A204.1 (cell line): Measurements from ENCODE around the gene CWC27.

Experiments used
- FAIRE-seq: peaks from 2 replicates; lab custom pipeline; 2012; peaks lifted over from hg19 to GRCh38; lab: Jason Lieb, UNC

CWC27 gene, protein sequence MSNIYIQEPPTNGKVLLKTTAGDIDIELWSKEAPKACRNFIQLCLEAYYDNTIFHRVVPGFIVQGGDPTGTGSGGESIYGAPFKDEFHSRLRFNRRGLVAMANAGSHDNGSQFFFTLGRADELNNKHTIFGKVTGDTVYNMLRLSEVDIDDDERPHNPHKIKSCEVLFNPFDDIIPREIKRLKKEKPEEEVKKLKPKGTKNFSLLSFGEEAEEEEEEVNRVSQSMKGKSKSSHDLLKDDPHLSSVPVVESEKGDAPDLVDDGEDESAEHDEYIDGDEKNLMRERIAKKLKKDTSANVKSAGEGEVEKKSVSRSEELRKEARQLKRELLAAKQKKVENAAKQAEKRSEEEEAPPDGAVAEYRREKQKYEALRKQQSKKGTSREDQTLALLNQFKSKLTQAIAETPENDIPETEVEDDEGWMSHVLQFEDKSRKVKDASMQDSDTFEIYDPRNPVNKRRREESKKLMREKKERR

DNA sequence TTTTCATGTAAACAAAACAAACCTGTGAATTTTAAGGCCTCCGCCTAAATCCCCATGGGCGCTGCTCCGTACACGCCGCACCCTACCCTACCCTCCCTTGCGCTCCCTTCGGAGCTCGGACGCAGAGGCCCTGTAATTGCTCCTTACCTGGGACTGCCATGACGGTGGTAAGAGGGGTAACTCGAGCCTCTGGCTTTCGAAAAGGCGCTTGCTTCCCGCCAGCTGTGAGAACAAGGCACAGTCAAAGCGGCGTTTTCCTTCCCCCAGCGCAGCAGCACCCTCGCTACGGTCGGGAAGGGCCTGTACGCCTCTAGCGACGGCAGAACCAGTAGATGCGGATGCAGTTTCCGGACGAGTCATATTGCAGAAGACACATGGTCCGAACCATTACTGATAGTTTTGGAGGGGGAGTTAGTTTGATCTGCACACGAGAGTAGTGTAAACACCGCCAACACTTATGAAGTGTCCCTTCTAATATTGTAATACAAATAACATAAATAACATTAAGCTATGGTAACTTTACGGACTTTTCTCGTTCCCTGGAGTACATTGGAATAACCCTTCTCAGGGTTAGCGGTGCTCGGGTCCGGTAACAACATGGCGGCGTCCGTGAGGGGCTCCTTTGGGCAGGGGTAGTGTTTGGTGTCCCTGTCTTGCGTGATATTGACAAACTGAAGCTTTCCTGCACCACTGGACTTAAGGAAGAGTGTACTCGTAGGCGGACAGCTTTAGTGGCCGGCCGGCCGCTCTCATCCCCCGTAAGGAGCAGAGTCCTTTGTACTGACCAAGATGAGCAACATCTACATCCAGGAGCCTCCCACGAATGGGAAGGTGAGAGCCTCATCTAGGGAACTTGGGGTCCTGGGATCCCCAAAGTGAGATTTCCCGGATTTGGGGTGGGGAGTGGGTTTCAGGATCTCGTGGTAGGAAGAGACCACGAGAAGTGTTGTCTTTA is at the start of gene CWC27, which contains the start of gene SREK1IP1:
Gene CWC27 (plus strand): TSS at position 573 of the 955 bp plus-strand sequence. CDS start 217 bp downstream, at position 790.
Gene SREK1IP1 (minus strand): TSS at position 334 of the 955 bp plus-strand sequence. CDS start 174 bp downstream, at position 160.
- no peak for FAIRE-seq

DNA sequence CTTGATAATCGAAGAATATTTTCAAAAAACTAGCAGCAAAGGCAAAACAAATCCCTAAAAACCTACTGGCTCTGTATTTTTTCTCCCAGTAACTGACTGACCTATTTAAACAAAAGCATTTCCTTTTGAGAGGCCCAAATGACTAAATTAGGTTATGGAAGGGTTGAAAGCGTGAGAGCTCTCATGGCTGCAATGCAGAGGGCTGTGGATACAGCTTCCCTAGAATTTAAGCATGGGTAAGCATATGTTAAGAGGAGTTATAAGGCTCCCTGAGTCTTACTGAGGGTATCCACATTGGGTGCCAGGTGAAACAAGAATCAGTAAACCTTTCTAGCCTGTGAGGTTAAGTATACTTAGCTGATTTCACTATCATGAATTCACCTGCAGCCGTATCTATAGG is 46.1 kb upstream of the CWC27 start:
- no peak for FAIRE-seq

DNA sequence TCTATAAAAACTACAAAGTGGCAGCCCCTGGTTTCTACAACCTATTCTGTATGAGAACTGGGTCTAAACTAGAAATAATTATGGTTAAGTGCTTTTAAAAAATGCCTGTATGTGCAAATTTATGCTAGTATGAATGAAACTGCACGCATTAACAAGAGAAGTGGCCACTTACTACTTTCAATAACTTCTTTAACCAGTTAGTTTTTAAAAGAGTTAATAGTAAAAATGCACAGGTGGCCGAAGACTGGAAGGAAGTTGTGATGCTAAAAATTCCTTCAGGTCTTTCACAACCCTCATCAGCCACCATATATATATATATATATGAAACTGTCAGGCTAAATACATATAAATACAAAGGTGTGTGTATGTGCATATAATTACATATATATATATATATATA is 41.6 kb upstream of the CWC27 start:
- no peak for FAIRE-seq

DNA sequence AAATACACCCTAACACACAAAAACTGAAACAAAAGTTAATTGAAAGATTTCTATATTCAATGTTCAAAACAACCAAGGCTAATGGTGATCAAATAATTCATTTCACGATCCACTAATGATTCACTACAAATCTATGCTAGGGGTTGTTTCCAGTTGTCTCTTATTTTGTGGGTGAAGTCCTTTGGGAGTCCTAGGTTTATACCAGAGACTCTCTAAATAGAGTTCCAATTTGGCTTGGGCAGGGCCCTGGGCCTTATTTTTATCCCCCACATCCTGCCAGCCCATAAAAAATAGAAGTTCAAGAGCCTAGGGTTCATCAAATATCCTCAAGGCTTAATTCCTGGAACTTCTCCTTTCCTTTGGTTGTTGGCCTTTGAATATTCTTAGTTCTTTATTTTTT is 26.3 kb upstream of the CWC27 start:
- no peak for FAIRE-seq

DNA sequence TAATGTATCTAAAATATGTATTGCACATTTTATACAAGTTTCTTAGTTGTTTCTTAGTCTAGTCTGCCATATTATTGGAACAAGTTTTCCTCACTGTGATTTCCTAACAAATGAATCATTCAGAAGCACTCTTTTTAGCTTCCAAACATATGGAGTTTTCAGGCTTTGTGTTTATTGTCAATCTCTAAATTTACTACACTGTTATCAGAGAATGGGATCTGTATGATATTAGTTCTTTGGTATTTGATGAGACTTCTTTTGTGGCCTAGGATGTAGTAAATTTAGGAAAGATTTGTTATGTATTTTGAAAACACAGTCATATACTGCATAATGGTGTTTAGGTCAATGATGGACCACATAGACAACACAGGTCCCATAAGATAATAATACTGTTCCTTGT is 25.9 kb upstream of the CWC27 start:
- no peak for FAIRE-seq

DNA sequence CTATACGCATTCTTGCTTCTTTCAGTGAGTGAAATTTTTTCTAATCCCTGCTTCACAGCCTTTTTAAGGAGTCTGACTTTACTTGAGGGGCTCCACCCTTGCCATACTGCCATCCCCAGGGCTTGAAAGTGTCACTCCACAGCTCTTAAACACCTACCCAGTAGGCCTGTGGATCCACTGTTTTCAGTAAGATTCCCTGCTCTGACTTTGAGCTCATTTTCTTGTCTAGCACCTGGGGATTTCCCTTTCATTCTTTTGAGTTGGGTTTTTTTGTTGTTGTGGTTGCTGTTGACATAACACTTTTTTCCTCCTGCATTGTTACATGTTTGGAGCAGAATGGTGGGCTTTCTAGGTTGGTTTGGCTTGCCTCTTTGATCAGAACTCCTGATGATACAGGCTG is 23.8 kb upstream of the CWC27 start:
- no peak for FAIRE-seq

DNA sequence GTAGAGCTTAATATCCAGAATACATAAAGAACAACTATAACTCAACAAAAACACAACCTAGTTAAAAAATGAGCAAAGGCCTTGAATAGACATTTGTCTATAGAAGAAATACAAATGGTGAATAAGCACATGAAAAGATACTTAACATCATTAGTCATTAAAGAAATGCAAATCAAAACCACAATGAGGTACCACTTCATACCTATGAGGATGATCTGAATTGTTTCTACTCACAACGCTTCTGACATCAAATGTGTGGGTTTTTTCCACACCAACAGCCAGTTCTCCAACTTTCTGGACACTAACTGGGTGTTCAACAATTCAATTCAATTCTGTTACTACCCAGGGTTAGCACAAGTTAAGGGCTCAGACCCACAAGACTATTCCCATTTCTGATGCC is 22.3 kb upstream of the CWC27 start:
- FAIRE-seq: no peak

DNA sequence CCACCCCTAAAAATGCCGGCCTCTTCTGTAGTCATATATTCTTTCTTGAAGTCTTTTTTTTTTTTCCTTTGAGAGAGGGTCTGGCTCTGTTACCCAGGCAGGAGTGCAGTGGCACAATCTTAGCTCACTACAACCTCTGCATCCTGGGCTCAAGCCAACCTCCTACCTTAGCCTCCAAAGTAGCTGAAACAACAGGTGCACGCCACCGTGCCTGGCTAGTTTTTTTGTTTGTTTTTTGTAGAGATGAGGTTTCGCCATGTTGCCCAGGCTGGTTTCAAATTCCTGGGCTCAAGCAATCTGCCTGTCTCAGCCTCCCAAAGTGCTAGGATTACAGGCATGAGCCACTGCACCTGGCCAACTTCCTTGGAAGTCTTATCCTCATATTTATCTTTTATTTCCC is 19.3 kb upstream of the CWC27 start:
- FAIRE-seq: no peak

DNA sequence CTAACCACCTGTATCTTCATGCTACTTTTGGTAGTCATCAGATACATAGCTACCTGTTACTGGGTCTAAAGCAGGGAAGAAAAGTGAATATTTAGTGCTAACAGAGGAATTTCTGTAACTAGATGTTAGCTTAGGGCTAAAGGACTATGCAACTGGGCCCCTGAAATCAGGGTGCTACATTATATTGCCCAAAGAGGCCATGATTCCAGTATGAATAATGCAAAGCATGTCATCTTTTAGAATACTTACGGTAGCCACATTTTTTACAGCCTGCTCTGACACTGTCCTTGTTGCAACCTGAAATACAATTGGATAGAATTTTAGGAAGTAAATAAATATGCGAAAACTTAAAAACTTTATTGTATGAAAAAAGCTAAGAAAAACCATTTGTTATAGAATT is 14.7 kb upstream of the CWC27 start:
- no peak for FAIRE-seq

DNA sequence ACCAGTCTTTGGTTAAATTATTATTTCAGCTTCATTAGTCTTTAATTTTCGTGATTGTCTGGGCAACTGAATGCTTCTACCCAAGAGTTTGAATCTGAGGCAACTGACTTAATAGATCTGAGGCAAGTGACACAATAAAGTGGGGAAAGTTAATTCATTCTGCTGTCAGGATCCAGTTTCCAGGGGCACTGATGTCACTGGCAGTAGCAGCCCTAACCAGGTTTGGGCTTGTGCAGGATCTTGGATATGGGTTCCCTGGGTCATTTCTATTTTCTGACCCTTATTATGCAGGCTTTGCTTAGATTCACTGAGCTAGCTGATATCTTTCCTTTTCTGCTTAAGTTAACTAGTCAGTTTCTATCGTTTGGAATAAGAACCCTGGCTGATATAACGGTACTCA is 9.8 kb upstream of the CWC27 start:
- FAIRE-seq: no peak

DNA sequence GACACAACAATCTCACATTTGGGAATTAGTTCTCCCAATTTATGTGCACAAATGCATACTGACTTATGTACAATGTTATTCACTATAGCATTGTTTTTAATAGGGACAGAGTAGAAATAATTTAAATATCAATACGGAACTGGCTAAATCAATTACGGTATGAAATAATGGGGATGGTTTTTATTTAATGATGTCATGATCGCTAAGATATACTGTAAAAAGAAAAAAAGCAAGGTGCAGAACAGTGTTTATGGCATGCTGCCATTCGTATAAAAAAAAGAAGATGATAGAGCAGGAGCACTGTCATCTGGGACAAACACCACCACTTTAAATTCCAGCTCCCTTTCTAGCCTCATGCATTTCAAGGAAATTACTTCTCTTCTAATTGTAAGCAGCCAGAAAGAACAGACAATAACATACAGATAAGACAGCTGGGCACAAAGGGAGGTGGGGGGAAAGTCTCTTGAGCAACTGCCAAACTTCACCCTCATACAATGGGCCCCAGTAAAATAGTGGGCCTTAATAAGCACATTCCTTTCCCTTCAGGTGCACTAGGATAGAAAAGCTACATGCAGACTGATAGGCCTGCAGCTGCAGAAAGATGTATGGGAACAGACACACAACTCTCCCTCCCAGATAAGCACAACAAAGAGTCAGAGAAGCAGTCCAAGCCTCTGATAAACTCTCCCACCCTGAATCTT is 8.6 kb upstream of the CWC27 start:
- FAIRE-seq: no peak

DNA sequence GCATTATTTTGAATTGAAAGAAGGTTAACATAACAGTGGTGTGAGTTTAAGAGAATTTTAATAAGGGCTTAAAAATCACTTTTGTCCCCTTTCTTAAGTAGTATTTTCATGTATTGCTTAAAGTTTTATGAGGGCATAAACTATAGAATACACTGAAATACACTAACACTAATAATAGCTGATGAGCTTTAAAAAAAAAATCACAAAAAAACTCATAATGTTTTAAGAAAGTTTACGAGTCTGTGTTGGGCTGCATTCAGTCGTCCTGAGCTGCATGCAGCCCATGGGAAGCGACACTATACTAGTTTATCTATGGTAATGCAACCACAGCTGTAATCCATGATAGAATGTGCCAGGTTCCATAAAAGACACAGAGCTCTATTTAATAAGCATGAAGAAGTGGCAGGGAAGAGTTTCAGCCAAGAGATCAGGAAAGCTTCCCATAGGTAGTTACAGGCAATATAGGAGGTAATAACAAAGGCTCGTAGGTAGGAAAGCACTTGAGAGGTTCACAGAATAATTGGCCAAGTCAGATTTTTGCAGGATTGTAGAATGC is 4.7 kb upstream of the CWC27 start:
- no peak for FAIRE-seq

DNA sequence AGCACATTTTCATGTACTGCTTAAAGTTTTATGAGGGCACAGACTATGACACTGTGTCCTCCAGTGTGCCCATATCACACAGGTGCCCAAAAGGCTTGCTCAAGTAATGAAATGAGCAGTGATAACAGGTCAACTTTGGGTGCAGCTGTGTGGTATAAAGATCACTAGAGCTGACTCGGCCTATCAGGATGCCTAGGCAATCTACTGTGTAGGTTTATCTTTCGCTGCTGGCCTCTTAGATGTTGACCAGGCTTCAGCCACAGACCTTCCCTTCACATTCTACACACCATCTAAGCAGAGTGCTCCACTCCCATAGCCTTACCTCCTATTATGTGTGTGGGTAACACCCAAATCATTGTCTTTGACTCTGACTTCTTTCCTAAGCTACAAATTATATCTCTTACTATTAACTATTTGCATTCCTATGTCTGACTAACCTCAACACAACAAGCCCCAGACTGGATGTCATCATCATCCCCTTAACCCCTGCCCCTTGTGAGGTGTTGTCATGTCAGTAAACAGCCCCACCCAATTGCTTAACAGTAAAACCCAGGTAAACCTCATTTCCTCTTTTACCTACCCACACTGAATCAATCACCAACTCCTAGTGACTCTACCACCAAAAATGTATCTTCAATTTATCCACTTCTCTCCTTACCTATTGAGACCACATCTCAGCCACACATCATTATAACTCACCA is 2.8 kb upstream of the CWC27 start:
- no peak for FAIRE-seq

DNA sequence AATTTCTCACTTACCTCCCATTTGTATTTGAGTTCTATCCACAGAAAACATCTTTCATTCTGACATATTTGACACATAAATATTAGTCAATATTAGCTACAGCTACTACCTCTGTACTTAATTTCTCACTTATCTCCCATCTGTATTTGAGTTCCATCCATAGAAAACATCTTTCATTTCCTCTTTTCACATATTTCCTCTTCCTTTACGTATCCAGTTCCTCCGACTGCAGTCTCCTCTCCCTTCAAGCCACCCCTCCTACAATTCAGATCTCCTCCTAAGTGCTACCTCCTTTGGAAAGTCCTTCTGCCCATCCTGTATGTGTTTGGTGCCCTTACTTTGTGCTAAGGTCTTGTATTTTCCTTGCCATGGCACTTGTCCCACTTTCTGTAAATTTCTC is 1.8 kb upstream of the CWC27 start:
- FAIRE-seq: no peak

DNA sequence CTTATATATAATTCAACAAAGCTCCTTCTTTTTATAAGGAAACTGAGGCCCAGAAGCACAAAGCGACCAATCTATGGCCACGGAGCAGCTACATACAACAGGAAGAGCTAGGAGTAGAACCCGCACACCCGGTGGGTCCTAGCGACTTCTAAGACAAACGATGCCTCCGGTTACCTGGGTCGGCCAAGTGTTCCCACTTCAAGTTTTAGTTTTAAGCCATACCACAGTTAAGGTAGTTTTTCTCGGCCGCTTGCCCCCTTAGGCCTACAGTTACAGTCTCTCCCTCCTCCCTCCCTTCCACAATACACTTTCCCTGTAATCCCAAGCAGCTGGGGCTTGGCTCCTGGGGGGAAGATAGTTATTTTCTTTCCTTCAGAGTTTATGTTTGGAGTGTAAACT is 772 bp upstream of the CWC27 start:
- no peak for FAIRE-seq

DNA sequence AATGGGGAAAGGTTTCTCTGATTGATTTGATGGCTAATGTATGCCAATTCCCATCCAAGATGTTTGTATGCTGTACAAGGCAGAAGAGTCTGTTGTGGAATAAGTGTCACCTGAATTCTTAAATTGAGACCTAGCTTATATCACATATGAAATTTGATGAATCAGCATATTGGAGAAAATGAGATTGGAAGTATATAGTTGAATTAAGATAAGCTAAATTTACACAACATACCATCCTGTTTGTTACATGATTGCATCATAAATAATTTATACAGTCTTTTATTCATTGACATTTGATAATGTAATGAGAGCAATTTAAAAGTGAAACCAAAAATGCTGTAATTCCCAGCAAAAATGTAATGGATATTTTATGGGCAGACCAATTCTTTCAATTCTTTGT is 1.1 kb downstream of the CWC27 start:
- no peak for FAIRE-seq

DNA sequence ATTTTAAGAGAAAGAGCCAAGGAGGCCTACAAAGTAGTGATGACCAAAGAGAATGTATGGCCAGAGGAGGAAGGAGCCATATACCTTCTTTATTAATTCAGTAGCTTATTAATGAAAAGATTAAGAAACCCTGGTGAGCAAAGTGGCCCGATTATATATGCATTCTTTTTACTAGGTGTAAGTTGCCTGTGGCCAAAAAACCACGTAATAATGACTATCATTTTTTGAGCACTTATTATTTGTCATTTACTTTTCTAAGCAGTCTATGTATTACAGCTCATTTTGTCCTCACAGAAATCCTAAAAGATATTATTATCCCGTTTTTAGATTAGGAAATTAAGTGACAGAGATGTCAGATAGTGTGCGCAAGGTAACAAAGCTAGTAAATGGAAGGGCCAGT is 3.0 kb downstream of the CWC27 start:
- no peak for FAIRE-seq

DNA sequence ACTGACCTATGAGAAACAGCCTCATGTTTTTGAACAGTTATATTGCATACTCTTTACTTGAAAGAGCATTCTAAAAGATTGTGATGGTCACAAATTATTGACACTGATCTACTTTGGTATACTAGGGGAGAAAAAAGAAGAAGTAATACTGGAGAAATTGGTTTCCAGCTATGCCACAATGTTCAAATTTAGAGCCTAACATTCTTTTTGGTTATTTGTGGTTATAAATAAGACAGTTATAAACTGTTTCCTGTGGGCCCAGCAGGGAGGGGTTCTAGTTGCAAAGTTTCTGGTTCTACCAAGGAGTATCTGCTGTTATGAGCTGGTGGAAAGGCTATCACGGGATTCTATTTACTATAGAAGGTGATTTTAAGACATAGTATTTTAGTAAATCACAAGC is 4.8 kb downstream of the CWC27 start:
- FAIRE-seq: no peak

DNA sequence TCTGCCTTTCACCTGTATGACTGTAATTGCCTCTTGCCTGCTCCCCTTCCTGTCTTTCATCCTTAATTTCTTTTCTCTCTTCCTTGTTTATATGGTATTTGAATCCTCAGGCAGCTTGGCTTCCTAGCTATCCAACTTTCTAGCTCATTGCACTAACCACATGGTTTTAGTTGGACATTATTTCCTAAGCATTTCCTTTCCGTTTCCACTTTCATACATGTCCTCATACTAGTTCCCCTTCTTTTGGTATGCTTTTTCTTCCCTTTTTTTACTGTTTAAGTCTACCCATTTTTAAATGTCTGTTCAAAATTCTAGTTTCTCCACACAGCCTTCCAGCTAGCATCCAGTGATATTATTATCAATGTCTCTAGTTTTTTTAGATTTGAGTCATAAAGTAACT is 6.6 kb downstream of the CWC27 start:
- FAIRE-seq: no peak

DNA sequence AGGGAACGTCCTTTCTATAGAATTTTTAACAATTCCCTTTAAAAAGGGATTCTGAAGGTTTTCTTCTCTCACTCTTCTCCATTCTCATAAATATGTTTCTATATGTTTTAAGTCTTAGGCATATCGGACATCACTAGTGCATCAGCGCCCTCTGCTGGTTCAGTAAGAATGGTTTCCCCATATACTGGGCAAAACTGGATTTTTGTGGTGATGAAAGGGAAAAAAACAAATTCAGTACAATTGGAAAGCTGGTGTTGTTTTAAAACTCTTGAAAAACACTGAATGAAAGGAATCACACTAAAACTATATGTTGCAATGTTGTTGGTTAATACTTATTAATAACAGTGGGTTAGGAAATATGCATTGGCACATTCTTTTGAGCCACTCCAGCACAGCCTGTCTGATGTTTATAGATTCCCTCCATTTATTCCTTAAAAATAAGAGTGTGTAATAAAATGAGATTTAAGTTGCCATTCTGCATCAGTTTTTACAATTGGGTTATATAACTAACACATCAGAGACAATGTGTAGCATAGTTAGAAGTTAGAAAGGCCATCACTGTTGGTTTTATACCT is 15.8 kb downstream of the CWC27 start:
- FAIRE-seq: peak; percentile 99

DNA sequence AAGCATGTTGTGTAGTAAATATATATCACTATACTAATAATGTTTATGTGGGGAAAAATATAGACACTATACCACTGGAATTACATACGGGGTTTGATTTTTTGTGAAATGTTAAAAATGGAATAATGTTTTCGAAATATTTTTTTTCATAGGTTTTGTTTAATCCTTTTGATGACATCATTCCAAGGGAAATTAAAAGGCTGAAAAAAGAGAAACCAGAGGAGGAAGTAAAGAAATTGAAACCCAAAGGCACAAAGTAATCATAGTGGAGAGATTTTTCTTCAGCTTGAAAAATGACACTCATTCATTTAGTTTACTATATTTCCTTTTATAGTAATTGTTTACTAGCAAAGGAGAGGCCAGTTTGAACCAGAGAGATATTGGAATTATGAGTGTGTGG is 17.6 kb downstream of the CWC27 start:
- FAIRE-seq: no peak
